GM12875 (cell line): Measurements from ENCODE around the gene ASB18.

ENCODE experiments used
- H3K4me3 ChIP-seq: one replicate; pipeline ENCODE4 v1.5.1; 2011; ENCODE audit warnings: low read depth, low read length, control low read depth
- TF ChIP-seq, protein P1 (sequence below): IDR thresholded peaks from 2 replicates; pipeline ENCODE4 v1.5.1; 2011; ENCODE audit warnings: low read depth, mild to moderate bottlenecking, control low read depth, inconsistent platforms, low read length, moderate library complexity, borderline replicate concordance; ENCODE audit not compliant: insufficient read depth

Gene ASB18

DNA sequence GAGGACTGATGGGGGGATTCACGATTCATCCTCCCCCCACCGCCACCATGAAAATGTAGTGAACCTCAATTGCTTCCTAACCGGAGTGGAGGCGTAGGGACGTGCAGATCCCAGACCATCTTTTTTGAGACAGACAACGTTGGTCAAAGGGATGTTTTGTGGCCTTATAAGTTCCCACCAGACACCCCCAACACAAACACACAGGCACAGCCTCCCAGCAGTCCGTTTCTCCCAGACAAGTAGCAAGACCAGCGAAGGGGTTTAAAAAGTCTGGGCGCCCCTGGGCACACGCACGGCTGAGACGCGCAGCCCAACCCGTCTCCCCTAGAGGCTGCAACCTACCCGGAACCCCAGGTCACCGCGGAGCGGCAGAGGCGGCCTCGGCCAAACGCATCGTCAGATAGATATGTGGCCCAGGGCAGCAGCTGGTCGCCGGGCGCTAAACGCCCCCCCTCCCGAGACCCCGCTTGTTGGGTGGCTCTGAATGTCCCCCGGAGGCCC lies 97.4 kb downstream of the ASB18 start:
- TF ChIP-seq, protein P1, sequence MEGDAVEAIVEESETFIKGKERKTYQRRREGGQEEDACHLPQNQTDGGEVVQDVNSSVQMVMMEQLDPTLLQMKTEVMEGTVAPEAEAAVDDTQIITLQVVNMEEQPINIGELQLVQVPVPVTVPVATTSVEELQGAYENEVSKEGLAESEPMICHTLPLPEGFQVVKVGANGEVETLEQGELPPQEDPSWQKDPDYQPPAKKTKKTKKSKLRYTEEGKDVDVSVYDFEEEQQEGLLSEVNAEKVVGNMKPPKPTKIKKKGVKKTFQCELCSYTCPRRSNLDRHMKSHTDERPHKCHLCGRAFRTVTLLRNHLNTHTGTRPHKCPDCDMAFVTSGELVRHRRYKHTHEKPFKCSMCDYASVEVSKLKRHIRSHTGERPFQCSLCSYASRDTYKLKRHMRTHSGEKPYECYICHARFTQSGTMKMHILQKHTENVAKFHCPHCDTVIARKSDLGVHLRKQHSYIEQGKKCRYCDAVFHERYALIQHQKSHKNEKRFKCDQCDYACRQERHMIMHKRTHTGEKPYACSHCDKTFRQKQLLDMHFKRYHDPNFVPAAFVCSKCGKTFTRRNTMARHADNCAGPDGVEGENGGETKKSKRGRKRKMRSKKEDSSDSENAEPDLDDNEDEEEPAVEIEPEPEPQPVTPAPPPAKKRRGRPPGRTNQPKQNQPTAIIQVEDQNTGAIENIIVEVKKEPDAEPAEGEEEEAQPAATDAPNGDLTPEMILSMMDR = no peak
- no peak overlapping the region for H3K4me3 ChIP-seq

DNA sequence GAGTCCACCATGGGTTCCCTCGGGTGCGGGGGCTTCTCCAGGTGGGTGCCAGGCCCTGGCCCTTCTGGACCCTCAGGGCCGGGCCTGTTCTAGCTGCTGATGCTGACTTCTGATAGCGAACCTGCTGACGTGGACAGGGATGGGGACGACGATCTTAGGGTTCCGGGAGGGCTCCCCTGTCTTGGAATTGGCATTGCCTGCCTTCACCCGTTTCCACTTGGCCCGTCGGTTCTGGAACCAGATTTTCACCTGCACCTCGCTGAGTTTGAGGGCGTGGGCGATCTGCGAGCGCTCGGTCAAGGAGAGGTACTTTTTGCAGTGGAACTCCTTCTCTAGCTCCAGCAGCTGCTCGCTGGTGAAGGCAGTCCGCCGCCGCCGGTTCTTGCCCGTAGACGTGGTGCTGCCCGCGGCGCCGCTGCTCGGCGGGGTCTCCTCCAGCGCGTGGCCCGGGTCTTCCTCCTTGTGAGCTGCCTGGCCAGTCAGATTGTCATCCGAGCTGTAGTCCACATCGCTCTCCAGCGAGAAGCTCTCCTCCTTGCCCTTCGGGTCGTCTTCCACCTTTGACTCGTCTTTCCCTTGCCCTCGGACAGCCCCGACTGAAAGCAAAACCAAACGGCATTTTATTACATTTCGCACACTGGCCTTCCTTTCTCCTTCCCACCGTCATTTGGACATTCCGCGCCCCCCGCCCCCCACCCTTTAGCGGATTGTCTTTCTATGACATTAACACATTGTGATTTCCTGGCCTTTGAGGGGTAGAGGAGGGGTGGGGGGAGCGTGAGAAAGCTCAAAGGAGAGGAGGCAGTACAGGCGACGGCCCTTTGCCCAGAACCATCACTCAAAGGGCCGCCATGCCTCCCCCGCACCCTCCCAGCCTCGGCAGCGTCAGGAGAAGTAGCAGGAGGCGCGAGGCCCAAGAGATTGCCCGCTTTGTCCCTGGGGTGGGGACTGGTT lies 98.1 kb downstream of the ASB18 start:
- no peak overlapping the region for H3K4me3 ChIP-seq
- TF ChIP-seq, protein P1 = no peak

DNA sequence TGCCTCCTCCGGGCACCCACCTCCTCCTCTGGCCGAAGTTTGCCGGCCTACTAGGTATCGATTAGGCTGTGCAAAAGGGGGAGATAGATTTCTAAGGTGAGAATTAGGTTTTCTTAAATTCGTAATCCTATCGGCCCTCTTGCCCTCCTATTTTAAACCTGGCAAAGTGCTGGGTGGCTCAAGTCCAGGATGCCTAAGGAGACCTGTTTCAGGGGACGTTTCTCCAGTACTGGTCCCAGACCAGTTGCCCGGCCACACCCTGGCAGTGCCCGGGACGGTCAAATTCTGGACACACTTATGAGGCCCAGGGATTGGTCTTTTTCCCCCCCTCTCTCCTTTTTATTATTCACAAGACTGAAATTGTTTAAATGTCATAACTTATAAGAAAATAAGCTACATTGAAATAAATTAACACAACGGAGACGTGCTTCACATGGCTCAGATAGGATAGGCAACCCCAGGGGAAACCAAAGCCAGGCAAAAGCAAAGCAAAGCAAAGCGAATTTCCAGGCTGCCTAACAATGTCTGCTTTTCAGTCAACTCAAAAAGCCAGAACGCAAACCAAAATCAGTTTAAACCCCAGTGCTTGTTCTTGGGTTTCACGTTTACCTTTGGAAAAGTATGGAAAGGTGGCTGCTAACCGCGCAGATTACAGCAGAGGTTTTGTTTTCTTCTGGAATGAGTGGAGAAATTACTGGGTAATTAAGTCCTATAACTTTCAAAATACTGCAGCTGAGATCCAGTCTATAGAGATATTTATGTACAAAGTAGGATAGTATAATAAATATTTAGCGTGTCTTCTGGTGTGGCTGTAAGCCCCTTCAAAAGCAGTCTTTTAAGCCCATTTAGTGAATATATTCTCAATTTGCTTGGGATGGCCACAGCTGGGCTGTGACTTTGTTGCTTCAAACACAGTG lies 99.0 kb downstream of the ASB18 start:
- TF ChIP-seq, protein P1 = no peak
- H3K4me3 ChIP-seq = no peak overlapping the region

DNA sequence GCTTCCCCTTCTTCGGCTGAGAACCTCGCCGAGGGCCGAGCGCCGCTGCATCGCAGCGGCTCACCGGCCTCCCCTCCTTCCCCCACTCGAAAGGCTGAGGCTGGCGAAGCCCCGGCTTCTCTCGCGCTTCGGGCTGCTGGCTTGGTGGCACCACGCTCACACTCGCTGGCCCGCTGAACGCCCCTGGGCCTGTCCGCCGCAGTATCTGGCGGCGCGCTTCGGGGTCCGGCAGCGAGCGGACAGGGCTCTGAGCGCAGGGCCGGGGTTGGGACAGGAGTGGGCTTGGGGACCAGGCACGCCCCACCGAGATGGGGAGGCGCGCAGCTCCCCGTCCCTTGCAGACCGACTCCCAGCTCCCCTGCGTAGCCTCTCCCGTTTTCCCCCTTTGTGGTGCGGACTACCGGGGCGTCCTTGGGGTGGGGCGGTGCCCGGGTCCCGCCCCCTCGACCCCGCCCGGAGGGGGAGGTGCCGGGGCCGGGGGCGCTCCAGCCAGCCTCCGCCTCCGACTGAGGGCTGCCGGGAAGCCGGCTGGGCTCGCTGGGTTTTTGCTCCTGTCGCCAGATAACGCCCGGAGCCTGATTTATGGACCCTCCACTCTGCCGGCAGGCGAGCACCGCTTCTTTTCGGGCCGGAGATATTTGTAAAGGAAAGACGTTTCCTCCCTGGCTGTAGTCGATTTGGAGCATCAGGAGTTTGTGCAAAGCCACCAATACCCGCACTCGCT lies 99.8 kb downstream of the ASB18 start:
- H3K4me3 ChIP-seq = no peak overlapping the region
- TF ChIP-seq, protein P1 = no peak

DNA sequence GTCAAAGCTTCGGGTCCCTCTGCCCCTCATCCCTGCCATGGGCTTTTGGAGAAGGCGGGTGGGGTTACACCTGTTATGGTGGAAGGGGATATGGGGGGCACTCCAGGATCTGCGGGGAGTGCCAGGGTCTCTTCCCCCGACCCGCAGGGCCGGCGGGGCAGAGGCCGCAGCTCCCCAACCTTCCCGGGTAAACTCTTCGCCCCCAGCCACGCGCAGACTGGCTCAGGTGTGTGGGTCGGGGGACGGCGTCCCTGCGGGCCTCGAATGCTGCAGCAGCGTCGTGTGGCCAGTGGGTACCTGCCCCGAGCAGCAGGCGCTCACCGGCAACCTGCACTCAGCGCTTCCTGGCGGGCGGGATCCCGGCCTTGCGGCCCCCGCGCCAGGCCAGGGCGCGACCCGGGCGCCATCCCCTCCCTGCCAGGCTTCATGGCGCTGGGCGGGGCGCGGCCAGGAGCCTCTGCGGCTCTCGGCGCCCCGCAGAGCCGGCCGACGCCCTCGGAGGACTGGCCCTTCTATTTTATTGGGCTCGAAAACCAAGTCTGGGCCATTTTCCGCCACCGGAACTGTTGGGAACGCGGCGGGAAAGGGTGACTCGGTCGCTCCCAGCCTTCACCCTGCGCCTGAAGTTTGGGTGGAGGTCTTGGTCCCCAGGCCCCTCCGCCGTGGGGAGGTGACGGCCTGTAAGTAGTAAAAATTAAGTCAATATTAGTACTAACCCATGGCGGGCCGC lies 100.6 kb downstream of the ASB18 start:
- H3K4me3 ChIP-seq = no peak overlapping the region
- TF ChIP-seq, protein P1 = no peak

DNA sequence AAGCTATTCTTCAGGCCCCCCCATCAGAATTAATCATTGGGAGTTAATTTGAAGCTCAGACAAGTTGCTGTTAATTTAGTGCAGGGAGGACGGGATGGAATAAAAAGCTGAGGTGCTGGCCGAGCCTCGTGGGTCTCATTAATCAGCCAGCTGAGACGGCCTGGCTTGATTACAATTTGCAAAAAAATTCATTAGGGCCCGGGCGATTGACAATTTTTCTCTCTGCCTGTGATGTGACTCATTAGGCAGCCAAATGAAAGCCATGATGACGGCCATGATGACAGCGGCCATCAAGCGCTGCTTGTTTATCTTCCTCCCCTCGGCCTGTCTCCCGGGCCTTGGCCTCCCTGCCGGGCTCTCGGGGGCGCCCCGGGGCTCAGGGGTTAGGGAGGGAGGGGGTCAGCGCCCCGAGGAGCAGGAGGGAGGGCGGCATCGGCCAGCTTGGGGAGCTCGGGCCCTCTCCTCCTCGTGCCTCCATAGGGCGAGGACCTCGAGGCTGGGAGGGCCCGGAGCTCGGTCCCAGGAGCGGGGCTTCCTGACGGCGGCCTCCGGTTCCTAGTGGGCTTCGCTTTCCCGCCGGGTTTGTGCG lies 101.2 kb downstream of the ASB18 start:
- no peak overlapping the region for H3K4me3 ChIP-seq
- TF ChIP-seq, protein P1 = no peak
